Left renal pelvis (tissue), 4 donors: ENCODE measurements around the gene CCDC80. TPM values are rescaled to one million over a fixed set of nuclear protein-coding genes. Genes with fewer than 3 reads are reported as not detected.
"Not testable (repeated sequence)": the region's sequence is repeated elsewhere in the genome, so short reads cannot be mapped to it uniquely, and the experiment has no call there.

Experiments used
- DNase-seq, 4 donors: peaks; one replicate each; pipeline ENCODE4 v3.0.0-alpha.2; 2013; ENCODE audit warnings: low read depth in 4 of 4, low spot score in 3 of 4
- polyA plus RNA-seq, 4 donors: library from polyadenylated mRNA; unstranded; fragments of 120-200 nt; gene quantifications; one replicate each; pipeline ENCODE4 v1.2.1, GENCODE V29; 2013; ENCODE audit not compliant: insufficient read length in 4 of 4

CCDC80 gene
- polyA plus RNA-seq, 4 donors = 63.1 to 729 (median 135) TPM

DNA sequence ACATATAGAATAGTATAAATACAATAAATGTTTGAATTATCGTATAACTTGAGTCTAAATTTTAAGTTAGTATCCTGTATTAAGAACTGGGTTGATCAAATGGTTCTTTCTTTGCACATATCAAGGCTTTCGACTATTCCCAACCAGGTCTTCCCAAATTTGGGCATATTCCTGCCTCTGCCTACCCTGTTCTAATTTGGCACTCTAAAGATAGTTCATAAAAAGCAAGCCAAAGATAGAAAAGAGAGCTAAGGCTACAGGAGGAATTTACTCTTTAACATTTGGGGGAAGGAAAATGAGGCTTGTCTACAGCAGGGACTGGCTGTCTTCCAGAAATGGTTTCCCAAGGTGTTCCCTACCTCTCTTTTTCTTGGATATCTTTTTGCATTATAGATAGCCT lies 43.0 kb downstream of the CCDC80 start:
- DNase-seq = no peak

DNA sequence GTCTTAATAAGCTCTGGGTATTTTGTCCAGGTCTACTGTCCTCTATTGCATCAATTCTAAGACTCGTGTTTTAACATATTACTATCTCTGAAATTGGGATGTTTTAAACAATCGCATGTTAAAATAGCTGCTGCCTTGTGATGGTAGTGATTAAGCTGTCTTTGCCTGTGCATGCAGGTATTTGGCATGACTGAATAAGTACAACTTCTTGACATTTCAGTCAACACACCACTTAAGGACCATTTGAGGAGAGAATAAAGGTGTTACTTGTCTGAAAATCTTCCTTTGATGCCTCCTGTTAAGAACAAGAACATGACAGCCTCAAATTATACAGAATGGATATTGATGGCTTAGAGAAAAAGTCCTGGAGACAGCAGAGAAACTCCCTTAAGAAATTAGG lies 46.1 kb downstream of the CCDC80 start:
- no peak for DNase-seq

DNA sequence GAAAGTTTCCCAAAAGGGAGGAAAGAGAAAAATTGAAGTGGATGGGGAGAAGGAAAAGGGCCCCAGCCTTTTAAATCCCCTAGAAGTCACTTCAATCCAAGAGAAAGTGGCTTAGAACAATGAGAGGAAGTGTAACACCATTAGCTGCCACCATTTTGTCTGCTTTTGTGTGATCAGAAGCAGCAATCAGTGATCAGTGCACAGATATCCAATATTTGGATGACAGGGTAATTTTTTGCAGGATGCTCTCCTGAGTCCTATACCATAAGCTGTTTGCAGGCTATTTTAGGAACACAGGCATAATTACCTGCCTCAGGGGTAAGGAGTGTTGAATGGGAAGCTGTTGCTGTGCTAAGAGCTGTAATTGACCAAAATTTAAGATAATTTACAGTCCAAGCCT lies 47.7 kb downstream of the CCDC80 start:
- DNase-seq = no peak

DNA sequence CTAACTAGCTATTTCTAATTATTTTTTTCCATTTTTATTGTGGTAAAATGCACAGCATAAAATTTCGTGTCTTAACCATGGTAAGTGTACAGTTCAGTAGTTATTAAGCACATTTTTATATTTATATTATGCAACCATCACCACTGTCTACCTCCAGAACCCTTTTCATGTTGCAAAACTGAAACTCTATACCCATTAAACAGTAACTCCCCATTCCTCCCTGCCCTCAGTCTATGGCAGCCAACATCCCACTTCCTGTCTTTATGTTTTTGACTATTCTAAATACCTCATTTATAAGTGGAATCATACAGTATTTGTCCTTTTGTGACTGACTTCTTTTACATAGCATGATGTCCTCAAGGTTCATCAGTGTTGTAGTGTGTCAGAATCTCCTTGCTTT lies 53.6 kb downstream of the CCDC80 start:
- DNase-seq = no peak

DNA sequence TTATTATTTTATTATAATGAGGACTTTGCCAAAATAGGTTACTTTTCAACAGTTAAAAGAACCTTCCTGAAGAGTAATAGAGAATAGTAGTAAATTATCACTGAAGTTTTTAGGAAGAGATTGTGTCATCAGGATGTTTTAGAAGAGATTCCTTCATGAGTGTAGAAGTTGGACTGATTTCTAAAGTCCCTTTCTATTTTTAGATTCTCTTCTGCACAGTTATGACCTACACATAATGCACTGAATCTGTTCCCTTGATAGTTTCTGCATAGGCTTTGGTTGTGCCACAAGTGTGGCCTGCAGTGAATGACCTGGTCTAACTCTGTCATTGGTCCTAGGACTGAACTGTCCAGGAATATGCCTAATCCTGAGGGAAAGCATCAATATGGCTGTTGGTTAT lies 55.2 kb downstream of the CCDC80 start:
- no peak for DNase-seq

DNA sequence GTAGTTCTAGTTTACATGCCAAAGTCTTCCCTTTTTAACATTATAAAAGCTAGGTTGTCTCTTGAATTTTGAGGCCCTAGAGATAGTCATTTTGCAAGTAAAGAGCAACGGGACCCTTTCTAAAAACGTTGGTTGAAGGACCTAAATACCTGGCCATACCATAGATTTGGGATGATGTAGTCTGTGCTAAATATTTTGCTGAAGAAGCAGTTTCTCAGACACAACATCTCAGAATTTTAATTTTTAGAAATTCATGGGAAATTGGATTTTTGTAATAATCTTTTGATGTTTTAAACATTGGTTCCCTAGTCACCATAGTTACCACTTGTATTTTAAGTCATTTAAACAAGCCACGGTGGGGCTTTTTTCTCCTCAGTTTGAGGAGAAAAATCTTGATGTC lies 57.8 kb downstream of the CCDC80 start:
- no peak for DNase-seq

DNA sequence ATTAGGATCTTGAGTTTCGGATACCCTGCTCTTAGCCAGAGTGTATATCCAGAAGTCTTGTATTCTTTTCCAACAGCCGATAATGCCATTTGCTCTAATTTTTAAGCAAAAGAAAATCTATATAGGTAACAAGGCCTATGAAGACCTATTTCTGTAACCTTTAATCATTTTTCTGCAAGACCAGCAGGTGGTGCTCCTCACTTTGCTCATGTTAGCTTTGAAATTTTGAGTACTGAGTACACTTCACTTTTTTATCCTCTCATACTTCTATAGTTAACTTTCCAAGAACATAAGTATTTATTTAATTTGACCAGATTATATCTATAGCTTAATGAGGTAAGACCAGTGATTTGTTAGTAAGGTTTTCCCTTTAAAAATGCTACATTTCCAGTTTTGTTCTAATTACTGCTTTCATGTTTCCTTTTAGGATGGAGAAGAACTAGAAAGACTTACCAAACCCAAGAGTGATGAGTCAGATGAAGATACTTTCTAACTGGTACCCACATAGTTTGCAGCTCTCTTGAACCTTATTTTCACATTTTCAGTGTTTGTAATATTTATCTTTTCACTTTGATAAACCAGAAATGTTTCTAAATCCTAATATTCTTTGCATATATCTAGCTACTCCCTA lies 58.6 kb downstream of the CCDC80 start:
- no peak for DNase-seq

DNA sequence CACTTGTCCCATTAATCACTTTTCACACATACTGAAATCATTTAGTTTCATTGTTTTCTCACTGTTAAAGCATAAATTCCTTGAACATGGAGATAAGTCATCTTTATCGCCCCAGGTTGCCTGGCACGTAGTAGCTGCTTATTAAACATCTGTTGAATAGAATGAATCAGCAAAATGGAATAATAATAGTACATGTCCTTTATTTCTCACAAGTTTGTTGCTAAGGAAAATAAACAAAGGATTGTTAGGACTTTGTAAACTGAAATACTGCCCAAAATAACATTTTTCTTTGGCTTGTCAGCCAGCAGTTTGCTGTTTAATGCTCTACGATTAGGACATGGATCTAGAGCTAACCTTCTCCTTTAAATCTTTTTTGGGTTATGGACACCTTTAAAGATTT lies 61.2 kb downstream of the CCDC80 start:
- DNase-seq = no peak

DNA sequence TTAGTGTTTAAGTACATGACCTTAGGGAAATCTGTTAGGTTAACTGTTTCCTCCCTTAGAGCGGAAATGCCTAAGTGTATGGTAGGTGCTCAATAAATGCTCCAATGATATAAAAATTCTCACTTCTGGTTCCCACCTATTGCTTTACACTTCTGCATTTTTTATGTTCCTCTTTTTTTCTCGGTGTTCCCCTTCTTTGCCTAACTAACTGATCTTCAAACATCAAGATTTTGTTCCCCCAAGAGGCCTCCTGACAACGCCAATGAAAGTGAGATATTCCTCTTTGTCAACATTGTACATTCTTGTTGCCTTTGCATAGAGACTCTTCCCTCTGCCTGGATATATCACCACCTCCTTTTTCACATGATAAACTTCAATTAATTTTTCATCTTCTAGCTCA lies 61.7 kb downstream of the CCDC80 start:
- no peak for DNase-seq

DNA sequence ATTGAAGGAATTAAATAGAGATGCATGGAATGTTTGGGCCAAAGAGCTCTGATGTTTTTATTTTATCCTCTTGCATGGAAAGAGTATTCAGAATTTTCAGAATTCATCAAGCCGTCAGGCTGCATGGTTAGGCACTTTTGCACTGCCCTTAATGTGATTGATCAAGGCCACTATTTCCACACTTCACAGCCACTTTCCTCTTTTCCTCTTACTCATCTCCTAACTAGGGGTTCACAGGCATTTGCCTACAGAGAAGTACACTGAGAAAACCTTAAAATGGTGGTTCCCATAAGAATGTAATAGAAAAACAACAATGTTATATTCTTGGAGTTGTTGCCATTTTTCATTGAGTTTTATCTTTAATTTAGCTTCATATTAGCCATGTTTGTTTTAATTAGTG lies 68.2 kb downstream of the CCDC80 start:
- no peak for DNase-seq

DNA sequence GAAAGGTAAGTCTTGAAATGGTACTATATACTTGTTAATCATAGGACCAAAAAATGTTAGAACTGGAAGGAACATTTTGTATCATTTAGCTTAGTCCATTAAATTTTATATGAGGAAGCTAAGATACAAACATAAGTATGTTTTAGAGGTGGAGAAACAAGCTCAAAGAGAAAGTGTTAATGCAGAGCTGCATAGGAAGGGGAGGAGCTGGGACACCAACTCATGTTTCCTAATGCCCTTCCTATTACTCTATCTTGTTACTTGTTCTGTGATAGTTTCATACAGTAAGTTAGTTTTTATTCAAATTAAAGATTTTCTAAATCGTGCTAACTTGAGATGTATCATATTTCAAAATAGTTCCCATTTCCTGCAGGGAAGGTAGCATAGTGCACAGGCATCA lies 71.7 kb downstream of the CCDC80 start:
- DNase-seq = no peak

DNA sequence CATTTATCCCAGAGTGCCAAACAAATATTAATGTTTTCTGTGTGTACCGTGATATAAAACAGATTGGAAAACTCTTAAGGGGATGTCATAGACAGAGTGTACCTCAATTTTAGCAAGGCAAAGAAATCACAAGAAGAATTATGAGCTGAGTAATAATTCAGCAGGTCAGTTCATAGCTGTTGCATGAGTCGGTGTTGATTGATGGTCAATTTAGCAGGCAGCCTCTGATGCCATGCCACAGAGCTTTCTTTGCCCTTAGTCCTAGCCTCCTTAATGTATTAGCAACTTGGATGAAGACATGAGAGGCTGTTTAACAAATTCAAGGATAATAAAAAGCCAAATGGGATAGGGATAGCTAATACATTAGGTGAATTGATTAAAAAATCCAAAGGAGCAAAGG lies 72.3 kb downstream of the CCDC80 start:
- DNase-seq = no peak

DNA sequence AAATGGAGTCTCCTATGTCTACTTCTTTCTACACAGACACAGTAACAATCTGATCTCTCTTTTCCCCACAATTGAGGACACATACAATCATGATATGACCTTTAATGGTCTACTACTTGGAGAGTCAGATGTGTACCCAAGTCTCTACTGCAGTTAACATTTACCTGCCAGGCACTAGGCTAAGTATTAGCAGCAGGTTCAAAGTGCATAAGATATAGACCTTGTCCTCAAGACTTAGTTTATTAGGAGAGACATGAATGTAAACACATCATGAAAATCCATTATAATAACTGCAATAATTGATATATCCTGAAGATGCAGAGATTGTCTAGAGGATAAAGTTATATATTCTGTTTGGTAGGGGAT lies 76.0 kb downstream of the CCDC80 start:
- DNase-seq = no peak

DNA sequence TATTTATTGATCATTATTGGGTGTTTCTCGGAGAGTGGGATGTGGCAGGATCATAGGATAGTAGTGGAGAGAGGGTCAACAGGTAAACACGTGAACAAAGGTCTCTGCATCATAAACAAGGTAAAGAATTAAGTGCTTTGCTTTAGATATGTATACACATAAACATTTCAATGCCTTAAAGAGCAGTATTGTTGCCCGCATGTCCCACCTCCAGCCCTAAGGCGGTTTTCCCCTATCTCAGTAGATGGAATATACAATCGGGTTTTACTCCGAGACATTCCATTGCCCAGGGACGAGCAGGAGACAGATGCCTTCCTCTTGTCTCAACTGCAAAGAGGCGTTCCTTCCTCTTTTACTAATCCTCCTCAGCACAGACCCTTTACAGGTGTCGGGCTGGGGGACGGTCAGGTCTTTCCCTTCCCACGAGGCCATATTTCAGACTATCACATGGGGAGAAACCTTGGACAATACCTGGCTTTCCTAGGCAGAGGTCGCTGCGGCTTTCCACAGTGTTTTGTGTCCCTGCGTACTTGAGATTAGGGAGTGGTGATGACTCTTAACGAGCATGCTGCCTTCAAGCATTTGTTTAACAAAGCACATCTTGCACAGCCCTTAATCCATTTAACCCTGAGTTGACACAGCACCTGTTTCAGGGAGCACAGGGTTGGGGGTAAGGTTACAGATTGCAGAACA lies 76.5 kb downstream of the CCDC80 start:
- not testable (repeated sequence) for DNase-seq

DNA sequence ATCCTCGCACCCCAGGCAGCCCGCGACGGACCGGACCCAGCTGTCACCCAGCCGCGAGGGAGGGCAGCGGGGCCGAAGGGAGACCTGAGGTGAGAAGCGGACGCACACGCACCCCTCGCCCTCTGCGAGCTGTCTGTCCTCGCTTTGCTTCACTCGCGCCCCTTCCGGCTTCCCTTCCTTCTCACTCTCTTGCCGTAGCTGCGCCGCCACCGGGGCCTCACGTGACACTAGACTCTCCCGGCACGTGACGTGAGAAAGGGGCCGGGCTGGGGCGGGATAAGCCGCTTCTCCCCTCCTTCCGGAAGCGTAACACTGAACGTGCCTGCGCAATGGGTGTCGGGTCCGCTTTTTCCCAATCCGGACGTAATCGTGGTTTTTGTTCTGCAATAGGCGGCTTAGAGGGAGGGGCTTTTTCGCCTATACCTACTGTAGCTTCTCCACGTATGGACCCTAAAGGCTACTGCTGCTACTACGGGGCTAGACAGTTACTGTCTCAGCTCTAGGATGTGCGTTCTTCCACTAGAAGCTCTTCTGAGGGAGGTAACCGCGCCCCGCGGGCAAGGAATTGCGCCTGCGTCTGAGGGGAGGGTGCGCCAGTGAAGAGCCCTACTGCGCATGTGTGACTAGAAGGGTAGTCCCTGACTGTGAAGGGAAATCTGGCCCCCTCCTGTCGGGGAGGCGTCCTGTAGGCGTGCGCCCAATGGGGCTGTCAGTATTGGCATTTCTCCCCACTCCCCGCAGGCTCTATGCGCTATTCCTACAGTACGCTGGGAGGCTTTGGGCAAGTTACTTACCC lies 79.0 kb downstream of the CCDC80 start, which contains the start of the genes ATG3 and SLC35A5:
ATG3 (minus strand) TSS at position 229 of the 796 bp plus-strand sequence. CDS start 434 bp downstream, outside the sequence.
SLC35A5 (plus strand) TSS at position 312 of the 796 bp plus-strand sequence. CDS start 1,359 bp downstream, outside the sequence.
- DNase-seq = peak; percentile 97 to 98 (median 98)

DNA sequence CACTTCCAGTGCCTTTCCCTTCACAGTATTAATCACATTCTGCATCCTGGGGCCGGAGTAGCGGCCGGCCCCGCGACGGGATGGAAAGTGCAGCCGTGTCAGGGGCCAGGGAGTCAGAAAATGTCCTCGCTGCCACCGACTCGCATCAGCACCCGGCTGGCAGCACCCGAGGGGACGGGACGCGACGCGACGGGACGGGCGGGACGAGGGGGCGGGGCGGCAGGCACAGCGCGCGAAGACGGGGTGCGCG lies 79.5 kb downstream of the CCDC80 start:
- peak in 1 of 4 donors; percentile 47 for DNase-seq

DNA sequence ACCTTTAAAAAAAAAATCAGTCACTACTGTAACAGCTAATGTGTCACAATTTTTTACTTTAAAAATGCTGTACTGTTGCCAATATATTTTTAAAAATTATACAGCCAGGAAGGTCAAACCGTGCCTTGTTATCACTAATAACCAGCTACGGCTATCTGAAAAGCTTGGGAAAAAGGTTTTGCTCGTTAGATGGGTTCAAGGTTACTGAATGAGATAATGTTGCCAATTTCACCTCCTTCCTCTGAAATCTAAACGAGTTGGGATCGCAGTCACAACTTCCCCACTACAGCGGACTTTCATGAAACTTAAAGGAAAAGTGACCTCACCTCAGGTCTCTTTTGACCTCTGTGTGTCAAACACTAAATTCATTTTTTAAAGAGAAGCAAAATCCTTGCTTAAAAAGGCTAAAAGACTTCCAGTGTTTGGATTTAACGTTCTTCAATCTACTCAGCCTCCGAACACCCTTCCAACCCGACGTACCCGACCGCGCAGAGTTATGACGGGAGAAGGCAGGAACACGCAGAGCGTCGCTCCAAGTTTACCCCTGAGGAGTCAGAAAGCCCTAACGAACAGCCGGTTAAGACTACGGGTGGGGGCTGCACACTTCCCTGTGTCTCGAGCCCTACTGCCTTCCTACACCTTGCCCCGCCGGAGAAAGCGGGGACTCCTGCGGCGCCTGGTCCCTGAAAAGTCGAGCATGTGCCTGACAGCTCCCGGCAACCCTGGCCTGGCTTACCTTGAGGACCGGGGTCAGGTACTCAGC lies 80.0 kb downstream of the CCDC80 start:
- DNase-seq = peak; percentile 60 to 79 (median 70)

DNA sequence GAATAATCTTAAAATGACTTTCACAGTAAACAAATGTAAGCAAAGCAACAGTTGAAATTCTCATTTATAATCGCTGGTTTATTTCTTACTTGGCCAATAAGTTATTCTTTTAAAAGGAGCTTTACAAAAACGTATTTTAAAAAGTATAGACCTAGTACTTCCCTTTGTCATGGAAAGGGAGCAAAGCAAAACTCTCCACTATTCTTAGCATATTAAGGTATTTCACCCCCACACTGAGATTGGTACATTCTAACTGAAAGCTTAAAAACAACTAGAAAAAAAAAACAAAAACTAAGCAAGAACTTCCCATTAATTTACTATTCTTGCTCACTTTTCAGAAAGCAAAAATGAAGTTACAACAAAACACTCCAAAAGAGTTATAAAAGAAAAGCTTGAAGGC lies 80.6 kb downstream of the CCDC80 start:
- DNase-seq = no peak

DNA sequence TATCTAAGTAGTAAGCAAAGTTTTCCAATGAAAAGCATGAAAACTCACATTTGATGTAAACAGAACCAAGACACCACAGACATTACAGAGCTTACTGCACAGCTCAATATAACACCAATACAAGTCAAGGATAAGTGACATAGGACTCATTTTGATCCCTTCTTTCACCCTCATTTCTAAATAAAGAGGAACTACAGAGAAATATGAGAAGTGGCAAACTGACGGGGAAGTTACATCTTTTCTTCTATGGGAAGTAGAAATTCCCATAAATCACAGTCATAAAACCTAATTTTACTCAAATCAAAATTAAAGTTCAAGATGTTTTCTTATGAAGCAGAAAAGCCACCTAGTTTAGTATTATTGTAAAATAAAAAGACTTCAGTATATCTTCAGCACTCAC lies 83.0 kb downstream of the CCDC80 start:
- DNase-seq = no peak

DNA sequence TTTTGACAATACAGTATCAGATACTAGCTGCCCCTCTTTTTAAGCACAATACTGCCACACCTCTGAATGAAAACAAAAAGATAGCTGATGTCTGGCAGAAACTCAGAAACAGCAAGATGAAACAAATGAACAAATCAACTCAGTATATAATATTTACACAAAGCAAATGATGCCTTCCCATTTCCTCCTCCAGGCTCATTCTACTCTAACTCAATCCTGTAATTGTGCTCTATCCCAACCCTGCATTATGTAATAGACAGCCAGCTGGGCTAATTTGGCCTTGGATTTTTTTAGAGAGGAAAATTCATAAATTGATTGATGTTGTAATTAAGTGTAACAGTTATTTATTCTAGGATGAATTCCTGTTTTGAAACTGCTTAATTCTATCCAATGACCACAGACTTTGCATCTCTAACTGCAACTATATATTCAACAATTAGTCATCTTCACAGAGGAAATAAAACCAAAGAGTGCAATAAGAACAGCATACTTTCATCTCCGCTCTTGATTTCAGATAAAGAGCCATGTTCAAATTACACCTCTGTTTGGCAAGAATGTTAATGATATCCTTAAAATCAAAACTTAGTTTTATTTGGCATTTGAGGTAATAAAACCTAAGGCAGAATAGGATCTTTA lies 85.3 kb downstream of the CCDC80 start:
- no peak for DNase-seq

DNA sequence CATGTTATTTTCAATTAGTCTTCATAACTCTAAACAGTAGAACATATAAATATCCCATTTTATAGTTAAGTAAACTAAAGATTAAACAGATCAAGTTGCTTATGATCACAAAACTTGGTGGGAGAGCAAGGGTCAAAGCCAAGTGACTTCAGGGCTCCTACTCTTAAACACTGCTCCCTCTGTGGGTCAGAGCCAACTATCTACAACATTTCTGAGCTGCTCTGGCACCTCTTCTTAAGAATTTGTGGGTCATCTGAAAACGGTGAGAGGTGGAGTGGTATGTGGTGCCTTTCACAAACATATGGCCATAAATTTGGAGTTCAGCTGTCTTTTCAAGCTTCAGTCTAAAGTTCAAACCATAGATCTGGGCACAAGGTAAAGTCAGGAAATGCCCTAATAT lies 90.1 kb downstream of the CCDC80 start:
- no peak for DNase-seq
